IMR-90 (cell line): ENCODE measurements around the gene FAM110C. TPM values are rescaled to one million over a fixed set of nuclear protein-coding genes. Genes with fewer than 3 reads are reported as not detected.

Experiments
- ATAC-seq: fragments of 200-7000 bp; cut with Tn5 transposase; 2 replicates; pipeline ENCODE4 v1.9.1; 2020; ENCODE audit warnings: low read depth, mild to moderate bottlenecking, moderate library complexity
- BruUV-seq: library from RNA; stranded (reverse); fragments of 400-500 nt; replicated peaks from 2 replicates; lab custom pipeline; 2021; lab: Mats Ljungman, UMichigan
- CTCF ChIA-PET: fragments of 300-600 bp; formaldehyde crosslinking; extraction: SDS; loops from one replicate; lab custom pipeline; 2021; ENCODE audit warnings: antibody characterized with exemption; lab: Yijun Ruan, JAX
- POLR2A ChIA-PET: fragments of 300-600 bp; sonication (Branson Sonifier 250); formaldehyde crosslinking; loops from one replicate; lab custom pipeline; 2022; ENCODE audit warnings: antibody characterized with exemption; ENCODE audit not compliant: unreplicated experiment; lab: Charles Lee
- DNase-seq: peaks from one replicate; pipeline ENCODE4 v3.0.0; 2013
- H2AFZ ChIP-seq: replicated peaks from 2 replicates; pipeline ENCODE3; 2013; ENCODE audit warnings: low read length, mild to moderate bottlenecking; ENCODE audit not compliant: poor library complexity
- H2AK5ac ChIP-seq: 2 replicates; pipeline ENCODE4 v1.6.1; 2013; ENCODE audit warnings: low read depth, low read length, inconsistent platforms
- H2AK9ac ChIP-seq: replicated peaks from 2 replicates; pipeline ENCODE3; 2013; ENCODE audit warnings: mild to moderate bottlenecking, low read depth, low read length, moderate library complexity; ENCODE audit not compliant: poor library complexity
- H2BK120ac ChIP-seq: 2 replicates; pipeline ENCODE4 v1.6.1; 2013; ENCODE audit warnings: low read depth, low read length, inconsistent platforms
- H2BK15ac ChIP-seq: 3 replicates; pipeline ENCODE4 v1.6.1; 2013; ENCODE audit warnings: low read depth, low read length, inconsistent platforms
- H2BK20ac ChIP-seq: 2 replicates; pipeline ENCODE4 v1.6.1; 2013; ENCODE audit warnings: low read depth, mild to moderate bottlenecking, inconsistent platforms, low read length, moderate library complexity
- H2BK5ac ChIP-seq: 2 replicates; pipeline ENCODE4 v1.6.1; 2013; ENCODE audit warnings: mild to moderate bottlenecking, low read depth, low read length, inconsistent platforms; ENCODE audit not compliant: poor library complexity, severe bottlenecking
- H3K14ac ChIP-seq: replicated peaks from 2 replicates; pipeline ENCODE4 v1.6.1; 2013; ENCODE audit warnings: low read depth, low read length, inconsistent platforms
- H3K18ac ChIP-seq: 2 replicates; pipeline ENCODE4 v1.6.1; 2013; ENCODE audit warnings: low read depth, low read length, control low read depth
- H3K23ac ChIP-seq: 2 replicates; pipeline ENCODE4 v1.6.1; 2013; ENCODE audit warnings: low read depth, low read length, inconsistent platforms
- H3K27ac ChIP-seq: 2 replicates; pipeline ENCODE4 v1.5.1; 2013; ENCODE audit warnings: mild to moderate bottlenecking, control low read depth, low read length; ENCODE audit not compliant: insufficient read depth
- H3K27me3 ChIP-seq: 2 replicates; pipeline ENCODE4 v1.6.1; 2013; ENCODE audit warnings: low read length; ENCODE audit not compliant: control insufficient read depth, insufficient read depth
- H3K36me3 ChIP-seq: 2 replicates; pipeline ENCODE4 v1.6.1; 2013; ENCODE audit warnings: low read length, mixed read lengths; ENCODE audit not compliant: control insufficient read depth, insufficient read depth
- H3K4ac ChIP-seq: 2 replicates; pipeline ENCODE4 v1.6.1; 2013; ENCODE audit warnings: low read depth, low read length, inconsistent platforms
- H3K4me1 ChIP-seq: 2 replicates; pipeline ENCODE4 v1.6.1; 2013; ENCODE audit warnings: low read length, mixed read lengths; ENCODE audit not compliant: control insufficient read depth, insufficient read depth
- H3K4me2 ChIP-seq: 2 replicates; pipeline ENCODE4 v1.6.1; 2013; ENCODE audit warnings: low read depth, mild to moderate bottlenecking, control low read depth, low read length, moderate library complexity
- H3K4me3 ChIP-seq: 2 replicates; pipeline ENCODE4 v1.5.1; 2013; ENCODE audit warnings: low read depth, mild to moderate bottlenecking, control low read depth, low read length, moderate library complexity; ENCODE audit not compliant: insufficient read depth
- H3K56ac ChIP-seq: 2 replicates; pipeline ENCODE4 v1.6.1; 2013; ENCODE audit warnings: low read length, inconsistent platforms; ENCODE audit not compliant: insufficient read depth; ENCODE audit errors: extremely low read depth
- H3K79me1 ChIP-seq, 2 experiments: 2 replicates each; pipeline ENCODE4 v1.6.1; 2013; ENCODE audit warnings: low read length in 2 of 2, inconsistent platforms in 1 of 2, low read depth in 1 of 2
- H3K9ac ChIP-seq: 2 replicates; pipeline ENCODE4 v1.6.1; 2013; ENCODE audit warnings: low read depth, low read length, control low read depth
- H3K9me1 ChIP-seq: 2 replicates; pipeline ENCODE4 v1.6.1; 2013; ENCODE audit warnings: low read length, inconsistent platforms; ENCODE audit not compliant: insufficient read depth
- H3K9me3 ChIP-seq: 2 replicates; pipeline ENCODE4 v1.6.1; 2013; ENCODE audit warnings: low read length; ENCODE audit not compliant: control insufficient read depth, insufficient read depth
- H4K20me1 ChIP-seq: 2 replicates; pipeline ENCODE4 v1.6.1; 2013; ENCODE audit warnings: low read length, inconsistent platforms; ENCODE audit not compliant: insufficient read depth
- H4K5ac ChIP-seq: 2 replicates; pipeline ENCODE4 v1.6.1; 2013; ENCODE audit warnings: mild to moderate bottlenecking, low read depth, low read length, control low read depth
- H4K8ac ChIP-seq, 2 experiments: 2 replicates each; pipeline ENCODE4 v1.6.1; 2013; ENCODE audit warnings: low read depth in 2 of 2, low read length in 2 of 2, control low read depth in 1 of 2, inconsistent platforms in 1 of 2
- H4K91ac ChIP-seq: 2 replicates; pipeline ENCODE4 v1.6.1; 2013; ENCODE audit warnings: low read depth, low read length, inconsistent platforms; ENCODE audit not compliant: insufficient read depth
- BHLHE40 ChIP-seq: fragments of 150-350 bp; IDR thresholded peaks from 2 replicates; pipeline ENCODE4 v1.6.1; 2016; ENCODE audit warnings: mild to moderate bottlenecking, low read depth, low read length
- CHD1 ChIP-seq: IDR thresholded peaks from 2 replicates; pipeline ENCODE4 v1.6.1; 2012; ENCODE audit warnings: low read depth, low read length, improper control_type of control experiment
- CTCF ChIP-seq: conservative IDR thresholded peaks from 2 replicates; pipeline ENCODE4 v1.5.1; 2012; ENCODE audit warnings: mild to moderate bottlenecking, low read depth, low read length, improper control_type of control experiment
- FOS ChIP-seq: fragments of 150-350 bp; IDR thresholded peaks from 2 replicates; pipeline ENCODE4 v1.6.1; 2016; ENCODE audit warnings: low read depth, low read length
- MAFK ChIP-seq: IDR thresholded peaks from 2 replicates; pipeline ENCODE4 v1.6.1; 2012; ENCODE audit warnings: low read depth, low read length, improper control_type of control experiment
- MXI1 ChIP-seq: IDR thresholded peaks from 2 replicates; pipeline ENCODE4 v1.6.1; 2012; ENCODE audit warnings: low read depth, mild to moderate bottlenecking, low read length, moderate library complexity, borderline replicate concordance
- NFE2L2 ChIP-seq: fragments of 150-350 bp; IDR thresholded peaks from 2 replicates; pipeline ENCODE4 v1.6.1; 2016; ENCODE audit warnings: low read depth, mild to moderate bottlenecking, low read length
- POLR2A ChIP-seq: IDR thresholded peaks from 2 replicates; pipeline ENCODE4 v1.6.1; 2012; ENCODE audit warnings: mild to moderate bottlenecking, low read depth, low read length
- RAD21 ChIP-seq: IDR thresholded peaks from 2 replicates; pipeline ENCODE4 v1.6.1; 2012; ENCODE audit warnings: low read length, improper control_type of control experiment
- RCOR1 ChIP-seq: IDR thresholded peaks from 2 replicates; pipeline ENCODE4 v1.6.1; 2012; ENCODE audit warnings: mild to moderate bottlenecking, low read length, improper control_type of control experiment; ENCODE audit not compliant: insufficient replicate concordance
- USF2 ChIP-seq: fragments of 150-350 bp; IDR thresholded peaks from 2 replicates; pipeline ENCODE4 v1.6.1; 2017; ENCODE audit warnings: mild to moderate bottlenecking, antibody characterized with exemption, low read length, low read depth
- WGBS, 2 experiments: methylation state at CpG; one replicate each; pipeline versions ENCODE4 v1.1.5 to v1.1.7; 2013; ENCODE audit warnings: missing lambda C conversion rate in 2 of 2; ENCODE audit not compliant: insufficient read length in 1 of 2; ENCODE audit errors: extremely low coverage in 2 of 2; 5-methylcytosine and 5-hydroxymethylcytosine counted together
- dilution Hi-C: fragments of 300-500 bp; cut with HindIII; formaldehyde crosslinking; loops from one replicate; pipeline ENCODE4 v1.14.3; 2018; ENCODE audit warnings: low sequenced_read_pairs; ENCODE audit not compliant: unreplicated experiment
- in situ Hi-C: fragments of 300-500 bp; cut with MboI; formaldehyde crosslinking; loops from 3 replicates; pipeline ENCODE4 v1.14.3; 2019; ENCODE audit warnings: low sequenced_read_pairs, inconsistent platforms, mixed read lengths
- intact Hi-C: fragments of 100-400 bp; cut with micrococcal nuclease; formaldehyde crosslinking; loops from 2 replicates; pipeline ENCODE4 v1.10.0; 2022
- polyA plus RNA-seq, 3 experiments: library from polyadenylated mRNA; depleted of rRNA; stranded (reverse); fragments of >200 nt; gene quantifications; 2 replicates each; pipeline ENCODE4 v1.2.3, GENCODE V29; 2012; ENCODE audit warnings: low replicate concordance in 1 of 3
- total RNA-seq: library from RNA; depleted of rRNA; stranded (reverse); fragments of >200 nt; gene quantifications from 2 replicates; pipeline ENCODE4 v1.2.3, GENCODE V29; 2012

The FAM110C gene
- total and polyA plus RNA-seq, 2 of the 4 experiments (the other 2 are of a cell fraction): not detected

GRCh38 chr2:40465-40864 is 5.8 kb downstream of the FAM110C start:
- H3K4me1 ChIP-seq: no peaks in the 10 kb centered on the region
- no peaks in the 10 kb centered on the region for H3K36me3 ChIP-seq
- H3K23ac ChIP-seq: no peak overlapping the region
- H3K27ac ChIP-seq: no peak overlapping the region
- H3K18ac ChIP-seq: no peak overlapping the region
- no peak overlapping the region for H4K8ac ChIP-seq
- no peaks in the 10 kb centered on the region for H3K27me3 ChIP-seq
- TF ChIP-seq POLR2A (no peak), NFE2L2 (no peak), RCOR1 (no peak), MXI1 (no peak), USF2 (no peak), MAFK (no peak), CTCF (no peak), RAD21 (no peak), BHLHE40 (no peak), CHD1 (no peak), FOS (no peak)
- H2AK5ac ChIP-seq: no peak overlapping the region
- CTCF ChIA-PET: no interaction called here
- BruUV-seq: no TSS peak
- H3K4ac ChIP-seq: no peak overlapping the region
- H4K20me1 ChIP-seq: no peaks in the 10 kb centered on the region
- intact Hi-C loops (no loop called here), dilution Hi-C loops (no loop called here), in situ Hi-C loops (no loop called here)
- no peak overlapping the region for H2BK15ac ChIP-seq
- no peaks in the 10 kb centered on the region for H3K79me1 ChIP-seq
- no peak overlapping the region for H2BK20ac ChIP-seq
- ATAC-seq: no peak
- H2AK9ac ChIP-seq: no peak overlapping the region
- no peak overlapping the region for H4K91ac ChIP-seq
- H3K9ac ChIP-seq: no peak overlapping the region
- no peak overlapping the region for H2BK120ac ChIP-seq
- DNase-seq: no peak
- H3K9me3 ChIP-seq: peaks cover 8% of the 10 kb centered on the region; the same call in 1 of the 2 replicates
- no peaks in the 10 kb centered on the region for H3K9me1 ChIP-seq
- H2BK5ac ChIP-seq: no peak overlapping the region
- H3K4me3 ChIP-seq: no peak overlapping the region
- H3K14ac ChIP-seq: no peak overlapping the region
- no peak overlapping the region for H3K56ac ChIP-seq
- 40% methylated on average over 1 of the region's 4 CpGs; no CpG with 5 or more reads in 1 of the 2 experiments for WGBS, 2 experiments
- no peak overlapping the region for H4K5ac ChIP-seq
- POLR2A ChIA-PET: no interaction called here
- H3K4me2 ChIP-seq: no peak overlapping the region
- no peak overlapping the region for H2AFZ ChIP-seq
